ENCODE data around the gene ZNF799. TPM values are rescaled to one million over a fixed set of nuclear protein-coding genes. Genes with fewer than 3 reads are reported as not detected.
"Not testable (repeated sequence)": the region's sequence is repeated elsewhere in the genome, so short reads cannot be mapped to it uniquely, and the experiment has no call there.

ZNF799 gene
- total RNA-seq, result 1 to 10 TPM; 2.3 to 3.4 (median 3.0) TPM
- 2.1 TPM for polyA plus RNA-seq
- long read RNA-seq, donor 1, partial matches to known transcripts, result 0 of 6 reads
- long read RNA-seq, donor 1, other reads (novel, unspliced or antisense), result 2 of 6 reads
- long read RNA-seq, donor 2, partial matches to known transcripts, result 0 of 2 reads
- long read RNA-seq, donor 2, other reads (novel, unspliced or antisense), result 0 of 2 reads
- long read RNA-seq, donor 3, full-length matches to known transcripts, result 19 of 20 reads
- long read RNA-seq, donor 3, partial matches to known transcripts, result 0 of 20 reads
- long read RNA-seq, donor 3, other reads (novel, unspliced or antisense), result 1 of 20 reads
- long read RNA-seq, donor 4, partial matches to known transcripts, result 0 of 2 reads
- long read RNA-seq, donor 4, other reads (novel, unspliced or antisense), result 0 of 2 reads

DNA sequence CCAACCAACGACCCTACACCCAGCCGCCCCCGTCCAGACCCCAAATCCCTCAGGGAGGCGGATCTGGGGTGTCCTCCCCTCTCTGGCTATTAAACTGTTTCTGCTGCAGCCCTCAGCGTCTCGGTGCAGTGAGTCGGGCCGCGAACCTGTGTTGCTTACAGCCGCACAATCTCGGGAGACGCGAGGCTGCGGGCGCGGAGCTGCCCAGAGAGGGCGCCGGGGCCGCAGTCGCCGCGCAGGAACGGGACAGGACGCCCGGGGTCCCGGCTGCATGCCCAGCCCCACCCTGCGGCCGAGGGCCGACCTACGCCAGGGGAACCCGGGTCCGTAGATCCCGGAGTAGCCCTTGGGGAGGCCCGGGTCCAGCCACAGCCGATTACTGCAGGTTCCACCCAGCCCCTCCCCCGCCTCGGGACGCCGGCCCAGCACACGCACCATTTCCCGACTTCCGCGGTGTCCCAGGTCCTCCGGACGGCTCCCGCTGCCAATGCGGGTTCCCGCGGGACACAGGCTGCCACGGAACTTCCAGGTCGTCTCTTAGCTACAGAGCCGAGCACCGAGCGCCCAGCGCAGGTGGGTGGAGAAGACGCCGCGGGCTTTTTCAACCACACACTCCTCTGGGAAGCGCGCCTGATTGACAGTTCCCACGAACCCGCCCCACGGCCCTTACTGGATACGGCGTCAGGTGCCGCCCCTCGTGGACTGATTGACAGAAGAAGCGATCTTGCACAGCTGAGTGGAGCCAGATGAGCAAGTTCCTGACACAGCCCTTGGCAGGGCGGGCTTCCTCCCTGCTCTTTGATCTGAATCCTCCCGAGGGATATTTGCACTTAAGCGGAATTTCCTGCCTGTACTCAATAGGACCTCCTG, at the start of gene ZNF799:
Gene ZNF799, minus strand, starts transcription at position 639 of the 870 bp plus-strand sequence. Its CDS starts 201 bp downstream, at position 438.
- intact Hi-C loops (cut with DNase I), result no loop called here
- no peaks in the 10 kb centered on the region for H3K9me3 ChIP-seq (ENCODE audit: control insufficient read depth, low read length)
- peak within 1 kb of the TSS; percentile 73 for H3K4me3 ChIP-seq (ENCODE audit: low read length)
- ATAC-seq (peak; percentile 99 to 100), DNase-seq (peak; percentile 98 to 100 (median 99))
- no peaks in the 10 kb centered on the region for H3K27me3 ChIP-seq (ENCODE audit: control insufficient read depth, insufficient read depth)
- H3K27ac ChIP-seq (ENCODE audit: low read length), result peak within 1 kb of the TSS; percentile 78
- H3K4me1 ChIP-seq (ENCODE audit: control insufficient read depth, insufficient read depth, low read length), result peaks cover 1% of the 10 kb centered on the region
- WGBS, result under 1% methylated on average over 71 of the region's 71 CpGs

- intact Hi-C loops (cut with DNase I), result no loop called here
- Histone ChIP-seq H3K9me3 (ENCODE audit: control insufficient read depth, low read length) (peaks cover 2% of the 10 kb centered on the region), H3K4me3 (ENCODE audit: low read length) (no peak overlapping the region), H3K4me1 (ENCODE audit: control insufficient read depth, insufficient read depth, low read length) (no peaks in the 10 kb centered on the region), H3K27me3 (ENCODE audit: control insufficient read depth, insufficient read depth) (no peaks in the 10 kb centered on the region), H3K27ac (ENCODE audit: low read length) (no peak overlapping the region)
- DNase-seq (no peak), ATAC-seq (no peak)
- 76% methylated on average over 10 of the region's 10 CpGs for WGBS
Measured at GRCh38 chr19:12450844-12451243, 49.8 kb upstream of the ZNF799 start.

DNA sequence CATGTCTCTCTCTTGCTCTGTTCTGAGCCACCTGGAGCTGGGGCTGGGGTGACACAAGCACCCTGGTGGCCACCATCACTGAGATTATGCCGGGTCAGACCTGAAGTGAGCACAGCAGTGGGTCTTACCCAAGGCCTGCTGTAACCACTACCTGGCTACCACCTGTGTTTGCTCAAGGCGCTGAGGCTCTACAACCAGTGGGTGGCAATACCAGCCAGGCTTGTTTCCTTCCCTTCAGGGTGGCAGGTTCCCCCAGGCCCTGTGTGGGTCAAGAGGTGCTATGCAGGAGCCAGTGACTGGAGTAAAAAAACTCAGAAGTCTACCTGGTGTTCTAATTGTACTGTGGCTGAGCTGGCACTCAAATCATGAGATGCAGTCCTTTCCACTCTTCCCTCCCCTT, 47.7 kb upstream of the ZNF799 start:
- Histone ChIP-seq H3K27ac (ENCODE audit: low read length) (no peak overlapping the region), H3K27me3 (ENCODE audit: control insufficient read depth, insufficient read depth) (no peaks in the 10 kb centered on the region), H3K9me3 (ENCODE audit: control insufficient read depth, low read length) (peaks cover 2% of the 10 kb centered on the region), H3K4me3 (ENCODE audit: low read length) (no peak overlapping the region), H3K4me1 (ENCODE audit: control insufficient read depth, insufficient read depth, low read length) (no peaks in the 10 kb centered on the region)
- intact Hi-C loops (cut with DNase I), result no loop called here
- ATAC-seq (no peak), DNase-seq (no peak)
- WGBS, result 50% methylated on average over 2 of the region's 2 CpGs

- H3K27ac ChIP-seq (ENCODE audit: low read length), result peak within 1 kb of the TSS; percentile 8
- DNase-seq (peak; percentile 98 to 100 (median 99)), ATAC-seq (peak; percentile 100)
- peak within 1 kb of the TSS; percentile 38 for H3K4me3 ChIP-seq (ENCODE audit: low read length)
- WGBS, result under 1% methylated on average over 59 of the region's 59 CpGs
- intact Hi-C loops (cut with DNase I), result no loop called here
- H3K4me1 ChIP-seq (ENCODE audit: control insufficient read depth, insufficient read depth, low read length), result no peaks in the 10 kb centered on the region
- H3K27me3 ChIP-seq (ENCODE audit: control insufficient read depth, insufficient read depth), result no peaks in the 10 kb centered on the region
- H3K9me3 ChIP-seq (ENCODE audit: control insufficient read depth, low read length), result no peaks in the 10 kb centered on the region
Measured at GRCh38 chr19:12440541-12441316, 39.7 kb upstream of the ZNF799 start, which contains the start of gene ZNF443. ZNF443 (minus strand) TSS chr19:12441021; CDS start chr19:12440914, 107 bp downstream.

GRCh38 chr19:12439686-12440540, 38.8 kb upstream of the ZNF799 start:
- H3K4me1 ChIP-seq (ENCODE audit: control insufficient read depth, insufficient read depth, low read length); H3K27me3 ChIP-seq (ENCODE audit: control insufficient read depth, insufficient read depth); H3K9me3 ChIP-seq (ENCODE audit: control insufficient read depth, low read length); intact Hi-C loops (cut with DNase I): not testable (repeated sequence)
- WGBS, result 2% methylated on average over 24 of the region's 28 CpGs
- Histone ChIP-seq H3K4me3 (ENCODE audit: low read length) (peak overlapping the region; percentile 38), H3K27ac (ENCODE audit: low read length) (peak overlapping the region; percentile 8)
- peak; percentile 4 to 38 for ATAC-seq
- DNase-seq, result peak in 1 of 3 donors; percentile 45

- H3K4me3 ChIP-seq (ENCODE audit: low read length); H3K27me3 ChIP-seq (ENCODE audit: control insufficient read depth, insufficient read depth); ATAC-seq; H3K9me3 ChIP-seq (ENCODE audit: control insufficient read depth, low read length); intact Hi-C loops (cut with DNase I); H3K4me1 ChIP-seq (ENCODE audit: control insufficient read depth, insufficient read depth, low read length); DNase-seq; H3K27ac ChIP-seq (ENCODE audit: low read length): not testable (repeated sequence)
- 98% methylated on average over 6 of the region's 6 CpGs for WGBS
Measured at GRCh38 chr19:12430726-12431299, 29.7 kb upstream of the ZNF799 start.

- no peaks in the 10 kb centered on the region for H3K9me3 ChIP-seq (ENCODE audit: control insufficient read depth, low read length)
- ATAC-seq (no peak), DNase-seq (no peak)
- H3K4me3 ChIP-seq (ENCODE audit: low read length), result no peak overlapping the region
- 100% methylated on average over 4 of the region's 4 CpGs for WGBS
- no peak overlapping the region for H3K27ac ChIP-seq (ENCODE audit: low read length)
- no peaks in the 10 kb centered on the region for H3K4me1 ChIP-seq (ENCODE audit: control insufficient read depth, insufficient read depth, low read length)
- H3K27me3 ChIP-seq (ENCODE audit: control insufficient read depth, insufficient read depth), result no peaks in the 10 kb centered on the region
- intact Hi-C loops (cut with DNase I), result no loop called here
Measured at GRCh38 chr19:12425888-12426274, 24.8 kb upstream of the ZNF799 start.

DNA sequence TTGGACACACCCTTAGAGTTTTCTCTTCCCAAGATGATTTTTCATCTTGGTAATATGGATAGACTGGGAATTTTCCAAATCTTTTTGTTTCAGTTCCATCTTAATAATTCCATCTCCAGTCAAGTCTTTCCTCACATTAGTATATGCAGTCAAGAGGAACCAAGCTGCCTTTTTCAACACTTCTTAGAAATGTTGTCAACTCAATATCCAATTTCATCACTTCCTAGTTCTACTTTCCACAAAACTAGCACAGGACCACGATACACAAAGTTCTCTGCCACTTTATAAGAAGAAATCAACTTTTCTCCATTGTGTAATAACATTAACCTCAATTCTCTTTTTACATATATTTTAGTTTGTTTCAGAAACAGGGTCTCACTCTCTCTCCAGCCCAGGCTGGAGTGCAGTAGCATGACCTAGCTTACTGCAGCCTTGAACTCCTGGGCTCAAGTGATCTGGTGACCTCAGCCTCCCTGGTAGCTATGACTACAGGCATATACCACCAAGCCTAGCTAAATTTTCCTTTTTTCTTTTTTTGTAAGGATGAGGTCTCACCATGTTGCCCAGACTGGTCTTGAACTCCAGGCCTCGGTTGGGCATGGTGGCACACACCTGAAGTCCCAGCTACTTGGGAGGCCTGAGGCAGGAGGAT, 24.3 kb upstream of the ZNF799 start:
- DNase-seq (no peak), ATAC-seq (no peak)
- Histone ChIP-seq H3K9me3 (ENCODE audit: control insufficient read depth, low read length) (no peaks in the 10 kb centered on the region), H3K4me1 (ENCODE audit: control insufficient read depth, insufficient read depth, low read length) (no peaks in the 10 kb centered on the region), H3K27ac (ENCODE audit: low read length) (no peak overlapping the region), H3K27me3 (ENCODE audit: control insufficient read depth, insufficient read depth) (no peaks in the 10 kb centered on the region), H3K4me3 (ENCODE audit: low read length) (no peak overlapping the region)
- WGBS, result 92% methylated on average over 2 of the region's 2 CpGs
- intact Hi-C loops (cut with DNase I), result no loop called here

DNA sequence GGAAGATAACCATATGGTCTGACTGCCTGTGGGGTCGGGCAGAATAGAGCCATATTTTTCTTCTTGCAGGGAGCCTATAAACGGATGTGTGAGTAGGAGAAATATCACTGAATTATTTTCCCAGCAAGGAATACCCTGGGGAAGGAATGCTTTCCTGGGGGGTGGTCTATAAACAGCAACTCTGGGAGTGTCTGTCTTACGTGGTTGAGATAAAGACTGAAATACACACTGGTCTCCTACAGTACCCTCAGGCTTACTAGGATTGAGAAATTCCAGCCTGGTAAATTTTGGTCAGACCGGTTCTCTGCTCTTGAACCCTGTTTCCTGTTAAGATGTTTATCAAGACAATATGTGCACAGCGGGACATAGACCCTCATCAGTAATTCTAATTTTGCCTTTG, 16.2 kb upstream of the ZNF799 start:
- H3K4me1 ChIP-seq (ENCODE audit: control insufficient read depth, insufficient read depth, low read length); DNase-seq; H3K27me3 ChIP-seq (ENCODE audit: control insufficient read depth, insufficient read depth); ATAC-seq; H3K4me3 ChIP-seq (ENCODE audit: low read length); H3K27ac ChIP-seq (ENCODE audit: low read length); intact Hi-C loops (cut with DNase I); H3K9me3 ChIP-seq (ENCODE audit: control insufficient read depth, low read length): not testable (repeated sequence)
- WGBS, result 89% methylated on average over 5 of the region's 5 CpGs

All from right cardiac atrium (tissue), 5 donors.